Duodenal mucosa (tissue), 2 donors: Measurements from ENCODE around the gene PCARE.

Experiments used
- H3K27ac ChIP-seq: one replicate; pipeline ENCODE4 v1.7.0; 2013; ENCODE audit warnings: low read depth, low read length
- H3K27me3 ChIP-seq, 2 donors: one replicate each; pipeline ENCODE4 v1.7.0; 2013; ENCODE audit warnings: low read length in 2 of 2, control low read depth in 1 of 2; ENCODE audit not compliant: insufficient read depth in 2 of 2, control insufficient read depth in 1 of 2
- H3K36me3 ChIP-seq, 2 donors: one replicate each; pipeline ENCODE4 v1.7.0; 2013; ENCODE audit warnings: low read length in 2 of 2, control low read depth in 1 of 2; ENCODE audit not compliant: insufficient read depth in 2 of 2, control insufficient read depth in 1 of 2
- H3K4me1 ChIP-seq, 2 donors: one replicate each; pipeline ENCODE4 v1.7.0; 2013; ENCODE audit warnings: low read length in 2 of 2, control low read depth in 1 of 2; ENCODE audit not compliant: insufficient read depth in 2 of 2, control insufficient read depth in 1 of 2
- H3K4me3 ChIP-seq, 2 donors: one replicate each; pipeline ENCODE4 v1.7.0; 2013; ENCODE audit warnings: low read length in 2 of 2, low read depth in 1 of 2
- H3K9ac ChIP-seq, 2 donors: one replicate each; pipeline ENCODE4 v1.7.0; 2013; ENCODE audit warnings: low read length in 2 of 2, low read depth in 1 of 2
- H3K9me3 ChIP-seq, 2 donors: one replicate each; pipeline ENCODE4 v1.7.0; 2013; ENCODE audit warnings: low read length in 2 of 2, control low read depth in 1 of 2; ENCODE audit not compliant: control insufficient read depth in 1 of 2

Gene PCARE

GRCh38 chr2:29042561-29043075 lies 31.7 kb downstream of the PCARE start:
- Histone ChIP-seq H3K9ac (no peak overlapping the region), H3K27me3 (no peaks in the 10 kb centered on the region), H3K9me3 (no peaks in the 10 kb centered on the region), H3K27ac (no peak overlapping the region), H3K4me3 (no peak overlapping the region), H3K36me3 (no peaks in the 10 kb centered on the region), H3K4me1 (no peaks in the 10 kb centered on the region)

- H3K27me3 ChIP-seq, result no peaks in the 10 kb centered on the region
- no peaks in the 10 kb centered on the region for H3K36me3 ChIP-seq
- no peak overlapping the region for H3K4me3 ChIP-seq
- no peaks in the 10 kb centered on the region for H3K9me3 ChIP-seq
- no peak overlapping the region for H3K27ac ChIP-seq
- H3K4me1 ChIP-seq, result no peaks in the 10 kb centered on the region
- no peak overlapping the region for H3K9ac ChIP-seq
These were observed 33.1 kb downstream of the PCARE start for GRCh38 chr2:29041161-29041660.

GRCh38 chr2:29040552-29040951 lies 33.8 kb downstream of the PCARE start:
- Histone ChIP-seq H3K36me3 (no peaks in the 10 kb centered on the region), H3K9me3 (no peaks in the 10 kb centered on the region), H3K27ac (no peak overlapping the region), H3K4me1 (no peaks in the 10 kb centered on the region), H3K9ac (no peak overlapping the region), H3K4me3 (no peak overlapping the region), H3K27me3 (no peaks in the 10 kb centered on the region)

- no peak overlapping the region for H3K27ac ChIP-seq
- no peaks in the 10 kb centered on the region for H3K36me3 ChIP-seq
- H3K27me3 ChIP-seq, result no peaks in the 10 kb centered on the region
- no peak overlapping the region for H3K9ac ChIP-seq
- H3K9me3 ChIP-seq, result no peaks in the 10 kb centered on the region
- no peaks in the 10 kb centered on the region for H3K4me1 ChIP-seq
- no peak overlapping the region for H3K4me3 ChIP-seq
These were observed 34.4 kb downstream of the PCARE start for GRCh38 chr2:29039718-29040480.

- Histone ChIP-seq H3K9me3 (no peaks in the 10 kb centered on the region), H3K4me3 (no peak overlapping the region), H3K36me3 (no peaks in the 10 kb centered on the region), H3K9ac (no peak overlapping the region), H3K4me1 (no peaks in the 10 kb centered on the region), H3K27ac (no peak overlapping the region), H3K27me3 (no peaks in the 10 kb centered on the region)
These were observed 39.1 kb downstream of the PCARE start for GRCh38 chr2:29035016-29035745.

- H3K4me1 ChIP-seq, result no peaks in the 10 kb centered on the region
- no peak overlapping the region for H3K27ac ChIP-seq
- H3K27me3 ChIP-seq, result no peaks in the 10 kb centered on the region
- H3K36me3 ChIP-seq, result no peaks in the 10 kb centered on the region
- H3K9ac ChIP-seq, result no peak overlapping the region
- no peak overlapping the region for H3K4me3 ChIP-seq
- H3K9me3 ChIP-seq, result no peaks in the 10 kb centered on the region
These were observed 40.7 kb downstream of the PCARE start for GRCh38 chr2:29033656-29034055.

- no peaks in the 10 kb centered on the region for H3K27me3 ChIP-seq
- H3K4me1 ChIP-seq, result no peaks in the 10 kb centered on the region
- no peak overlapping the region for H3K27ac ChIP-seq
- no peak overlapping the region for H3K9ac ChIP-seq
- H3K36me3 ChIP-seq, result no peaks in the 10 kb centered on the region
- H3K9me3 ChIP-seq, result no peaks in the 10 kb centered on the region
- no peak overlapping the region for H3K4me3 ChIP-seq
These were observed 41.2 kb downstream of the PCARE start for GRCh38 chr2:29033172-29033571.

GRCh38 chr2:29032189-29032588 lies 42.1 kb downstream of the PCARE start:
- H3K9ac ChIP-seq, result no peak overlapping the region
- H3K9me3 ChIP-seq, result no peaks in the 10 kb centered on the region
- no peak overlapping the region for H3K27ac ChIP-seq
- no peaks in the 10 kb centered on the region for H3K27me3 ChIP-seq
- H3K4me3 ChIP-seq, result no peak overlapping the region
- no peaks in the 10 kb centered on the region for H3K4me1 ChIP-seq
- H3K36me3 ChIP-seq, result no peaks in the 10 kb centered on the region

GRCh38 chr2:29031046-29031445 lies 43.3 kb downstream of the PCARE start:
- Histone ChIP-seq H3K4me1 (no peaks in the 10 kb centered on the region), H3K9ac (no peak overlapping the region), H3K27ac (no peak overlapping the region), H3K9me3 (no peaks in the 10 kb centered on the region), H3K27me3 (no peaks in the 10 kb centered on the region), H3K36me3 (no peaks in the 10 kb centered on the region), H3K4me3 (no peak overlapping the region)

- Histone ChIP-seq H3K4me1 (no peaks in the 10 kb centered on the region), H3K36me3 (no peaks in the 10 kb centered on the region)
These were observed 48.6 kb downstream of the PCARE start for GRCh38 chr2:29025711-29026110.

More at GRCh38 chr2:29025711-29026110, 48.6 kb downstream of the PCARE start:
- H3K27ac ChIP-seq, result no peak overlapping the region
- H3K27me3 ChIP-seq, result no peaks in the 10 kb centered on the region
- H3K4me3 ChIP-seq, result no peak overlapping the region
- H3K9me3 ChIP-seq, result no peaks in the 10 kb centered on the region
- no peak overlapping the region for H3K9ac ChIP-seq
